Mesendoderm (in vitro differentiated cells): Measurements from ENCODE around the gene LIN28A.

Experiments
- DNase-seq: peaks from one replicate; pipeline ENCODE4 v3.0.0; 2013
- H2AK5ac ChIP-seq: 2 replicates; pipeline ENCODE4 v1.6.1; 2013; ENCODE audit warnings: low read length, inconsistent platforms
- H2BK120ac ChIP-seq: 2 replicates; pipeline ENCODE4 v1.6.1; 2013; ENCODE audit warnings: low read depth, mild to moderate bottlenecking, low read length, moderate library complexity, mixed read lengths
- H2BK15ac ChIP-seq: replicated peaks from 2 replicates; pipeline ENCODE4 v1.6.1; 2013; ENCODE audit warnings: low read depth, mild to moderate bottlenecking, moderate library complexity
- H2BK5ac ChIP-seq: 2 replicates; pipeline ENCODE4 v1.6.1; 2013; ENCODE audit warnings: low read length, inconsistent platforms
- H3K18ac ChIP-seq: 2 replicates; pipeline ENCODE4 v1.6.1; 2013; ENCODE audit warnings: mild to moderate bottlenecking, low read length, mixed read lengths
- H3K23ac ChIP-seq: one replicate; pipeline ENCODE4 v1.6.1; 2013; ENCODE audit warnings: low read length
- H3K27ac ChIP-seq: 2 replicates; pipeline ENCODE4 v1.5.1; 2013; ENCODE audit warnings: low read depth, mild to moderate bottlenecking, inconsistent platforms, low read length, moderate library complexity
- H3K27me3 ChIP-seq: 2 replicates; pipeline ENCODE4 v1.6.1; 2013; ENCODE audit warnings: low read length, control low read depth, mild to moderate bottlenecking, inconsistent platforms; ENCODE audit not compliant: insufficient read depth, poor library complexity
- H3K36me3 ChIP-seq: 2 replicates; pipeline ENCODE4 v1.6.1; 2013; ENCODE audit warnings: low read length, inconsistent platforms; ENCODE audit not compliant: control insufficient read depth, insufficient read depth
- H3K4ac ChIP-seq: one replicate; pipeline ENCODE4 v1.6.1; 2013; ENCODE audit warnings: low read depth, mild to moderate bottlenecking, low read length, moderate library complexity
- H3K4me1 ChIP-seq: 2 replicates; pipeline ENCODE4 v1.6.1; 2013; ENCODE audit warnings: low read depth, low read length, inconsistent platforms; ENCODE audit not compliant: control insufficient read depth
- H3K4me2 ChIP-seq: 2 replicates; pipeline ENCODE4 v1.6.1; 2013; ENCODE audit warnings: low read length
- H3K4me3 ChIP-seq: 2 replicates; pipeline ENCODE4 v1.5.1; 2013; ENCODE audit warnings: mild to moderate bottlenecking, low read length
- H3K56ac ChIP-seq: one replicate; pipeline ENCODE4 v1.6.1; 2013; ENCODE audit warnings: low read length
- H3K79me1 ChIP-seq: 2 replicates; pipeline ENCODE4 v1.6.1; 2013; ENCODE audit warnings: low read length, inconsistent platforms
- H3K79me2 ChIP-seq: 2 replicates; pipeline ENCODE4 v1.6.1; 2013; ENCODE audit warnings: mild to moderate bottlenecking, low read length; ENCODE audit not compliant: control insufficient read depth, insufficient read depth
- H3K9ac ChIP-seq: 2 replicates; pipeline ENCODE4 v1.6.1; 2013; ENCODE audit warnings: low read length, inconsistent platforms
- H4K5ac ChIP-seq: one replicate; pipeline ENCODE4 v1.6.1; 2013; ENCODE audit warnings: low read length
- H4K8ac ChIP-seq: one replicate; pipeline ENCODE4 v1.6.1; 2013; ENCODE audit warnings: low read depth, mild to moderate bottlenecking, control low read depth, low read length, moderate library complexity
- WGBS: extraction: QIAGEN DNeasy Blood & Tissue Kit; methylation state at CpG from one replicate; pipeline ENCODE4 v1.1.7; 2013; ENCODE audit warnings: low lambda C conversion rate, missing lambda C conversion rate; ENCODE audit not compliant: insufficient coverage; ENCODE audit errors: extremely low coverage; 5-methylcytosine and 5-hydroxymethylcytosine counted together

The LIN28A gene

DNA sequence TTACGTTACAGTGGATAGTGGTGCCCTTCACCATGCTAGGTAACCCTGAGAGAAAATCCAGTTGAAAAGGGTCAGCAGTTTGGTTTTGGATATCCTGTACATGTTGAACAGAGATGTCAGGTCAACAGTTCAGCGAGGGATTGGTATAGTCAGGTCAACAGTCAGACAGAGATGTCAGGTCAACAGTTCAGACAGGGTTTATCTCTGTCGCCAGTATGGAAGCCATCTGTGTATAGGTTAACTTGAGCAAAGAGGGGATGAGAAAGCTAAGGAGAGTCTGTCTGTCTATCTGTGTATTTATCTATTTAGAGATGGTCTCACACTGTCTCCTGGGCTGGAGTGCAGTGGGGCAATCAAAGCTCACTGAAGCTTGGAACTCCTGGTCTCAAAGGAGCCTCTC lies 39.3 kb downstream of the LIN28A start:
- Histone ChIP-seq H3K23ac (no peak overlapping the region), H3K18ac (no peak overlapping the region), H3K79me1 (no peaks in the 10 kb centered on the region), H2AK5ac (no peak overlapping the region), H3K9ac (no peak overlapping the region), H2BK5ac (no peak overlapping the region), H3K79me2 (no peaks in the 10 kb centered on the region), H3K27ac (no peak overlapping the region), H4K5ac (no peak overlapping the region), H3K4me1 (no peaks in the 10 kb centered on the region), H3K36me3 (peaks cover 4% of the 10 kb centered on the region), H3K4ac (no peak overlapping the region), H3K27me3 (no peaks in the 10 kb centered on the region), H4K8ac (no peak overlapping the region), H2BK15ac (no peak overlapping the region), H3K4me2 (no peak overlapping the region), H2BK120ac (no peak overlapping the region), H3K56ac (no peak overlapping the region), H3K4me3 (no peak overlapping the region)
- DNase-seq: no peak
- no CpG with 5 or more reads among the region's 3 CpGs for WGBS

DNA sequence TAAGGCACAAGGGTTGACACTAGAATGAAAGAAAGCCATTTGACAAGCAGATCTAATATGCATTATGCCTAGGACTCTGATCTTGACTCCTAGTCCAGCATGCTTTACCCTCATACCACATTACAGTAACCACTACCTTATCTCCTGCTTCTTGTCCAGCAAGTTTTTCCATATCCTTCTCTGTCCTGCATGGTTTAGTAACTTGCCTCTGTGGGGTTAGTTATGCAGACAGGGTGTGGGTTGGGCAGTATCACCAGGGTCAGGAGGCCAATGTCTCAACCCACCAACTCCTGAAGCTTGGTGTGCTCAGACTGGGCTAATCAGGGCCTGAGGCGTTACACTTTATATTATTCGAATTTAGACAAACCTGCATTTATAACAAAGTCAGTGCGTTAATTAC lies 40.3 kb downstream of the LIN28A start:
- no peak overlapping the region for H4K5ac ChIP-seq
- H4K8ac ChIP-seq: no peak overlapping the region
- WGBS: no CpG with 5 or more reads among the region's 3 CpGs
- no peak overlapping the region for H3K27ac ChIP-seq
- no peaks in the 10 kb centered on the region for H3K79me2 ChIP-seq
- no peak overlapping the region for H3K23ac ChIP-seq
- no peak for DNase-seq
- no peaks in the 10 kb centered on the region for H3K4me1 ChIP-seq
- no peak overlapping the region for H3K56ac ChIP-seq
- H3K27me3 ChIP-seq: no peaks in the 10 kb centered on the region
- no peak overlapping the region for H3K4me2 ChIP-seq
- H3K4me3 ChIP-seq: no peak overlapping the region
- H3K36me3 ChIP-seq: peaks cover 4% of the 10 kb centered on the region
- H3K18ac ChIP-seq: no peak overlapping the region
- H2BK15ac ChIP-seq: no peak overlapping the region
- H2AK5ac ChIP-seq: no peak overlapping the region
- no peak overlapping the region for H2BK120ac ChIP-seq
- H3K4ac ChIP-seq: no peak overlapping the region
- no peaks in the 10 kb centered on the region for H3K79me1 ChIP-seq
- no peak overlapping the region for H3K9ac ChIP-seq
- no peak overlapping the region for H2BK5ac ChIP-seq

DNA sequence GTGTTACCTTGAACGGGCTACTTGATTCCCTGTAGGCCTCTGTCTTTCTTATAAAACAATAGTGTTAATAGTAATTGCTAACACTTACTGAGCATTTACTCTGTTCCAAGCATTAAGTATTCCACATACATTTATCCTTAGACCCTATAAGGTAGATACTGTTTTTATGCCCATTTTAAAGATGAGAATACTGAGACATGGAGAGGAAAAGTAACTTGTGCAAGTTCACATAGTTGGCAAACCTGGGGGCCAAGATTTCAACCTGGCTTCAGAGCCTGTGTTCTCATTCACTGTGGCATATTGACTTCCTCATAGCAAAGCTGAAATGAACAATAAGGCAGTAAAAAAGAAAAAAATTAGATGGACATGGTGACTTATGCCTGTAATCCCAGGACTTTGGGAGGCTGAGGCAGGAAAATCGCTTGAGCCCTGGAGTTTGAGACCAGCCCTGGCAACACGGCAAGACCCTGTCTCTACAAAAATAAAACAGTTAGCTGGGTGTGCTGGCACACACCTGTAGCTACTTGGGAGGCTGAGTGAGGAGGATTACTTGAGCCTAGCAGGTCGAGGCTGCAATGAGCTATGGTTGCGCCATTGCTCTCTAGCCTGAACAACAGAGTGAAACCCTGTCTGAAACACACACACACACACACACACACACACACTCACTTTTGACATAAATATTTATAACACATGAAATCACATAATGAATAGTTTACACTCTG lies 42.0 kb downstream of the LIN28A start:
- H3K4me1 ChIP-seq: no peaks in the 10 kb centered on the region
- no peak overlapping the region for H3K18ac ChIP-seq
- H3K79me1 ChIP-seq: no peaks in the 10 kb centered on the region
- no peak overlapping the region for H4K5ac ChIP-seq
- H3K36me3 ChIP-seq: peaks cover under 1% of the 10 kb centered on the region
- H2BK15ac ChIP-seq: no peak overlapping the region
- no peak overlapping the region for H3K4ac ChIP-seq
- no peak overlapping the region for H2BK120ac ChIP-seq
- no peak for DNase-seq
- no peak overlapping the region for H3K27ac ChIP-seq
- no peak overlapping the region for H4K8ac ChIP-seq
- no peak overlapping the region for H3K4me3 ChIP-seq
- no CpG with 5 or more reads among the region's 5 CpGs for WGBS
- no peaks in the 10 kb centered on the region for H3K27me3 ChIP-seq
- no peak overlapping the region for H3K23ac ChIP-seq
- no peak overlapping the region for H2AK5ac ChIP-seq
- H3K9ac ChIP-seq: no peak overlapping the region
- H2BK5ac ChIP-seq: no peak overlapping the region
- no peaks in the 10 kb centered on the region for H3K79me2 ChIP-seq
- H3K4me2 ChIP-seq: no peak overlapping the region
- H3K56ac ChIP-seq: no peak overlapping the region

DNA sequence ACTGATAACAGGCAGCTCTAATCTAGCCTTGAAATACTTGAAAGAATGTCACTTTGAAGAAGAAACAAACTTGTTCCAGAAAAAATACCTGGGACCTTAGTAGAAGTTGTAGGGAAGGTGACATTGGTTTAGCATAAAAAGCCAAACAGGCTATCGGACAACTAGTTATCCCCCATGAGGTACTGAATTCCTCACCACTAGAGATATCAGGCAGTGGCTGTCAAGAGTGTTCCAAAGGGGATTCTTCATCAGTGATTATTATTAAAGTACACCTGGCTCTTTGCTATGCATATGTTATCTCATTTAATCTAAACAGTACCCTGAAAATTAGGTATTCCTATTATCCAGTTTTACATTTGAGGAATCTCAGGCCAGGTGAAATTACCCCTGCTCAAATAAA lies 48.5 kb downstream of the LIN28A start:
- no peak overlapping the region for H2BK120ac ChIP-seq
- H3K79me1 ChIP-seq: no peaks in the 10 kb centered on the region
- no peak overlapping the region for H3K4me2 ChIP-seq
- H3K4ac ChIP-seq: no peak overlapping the region
- H4K5ac ChIP-seq: no peak overlapping the region
- peaks cover 3% of the 10 kb centered on the region for H3K36me3 ChIP-seq
- no peak overlapping the region for H3K23ac ChIP-seq
- H3K27me3 ChIP-seq: no peaks in the 10 kb centered on the region
- H3K4me1 ChIP-seq: no peaks in the 10 kb centered on the region
- H3K9ac ChIP-seq: no peak overlapping the region
- no peak overlapping the region for H4K8ac ChIP-seq
- no peaks in the 10 kb centered on the region for H3K79me2 ChIP-seq
- no peak overlapping the region for H3K27ac ChIP-seq
- H3K18ac ChIP-seq: no peak overlapping the region
- H2BK15ac ChIP-seq: no peak overlapping the region
- no peak overlapping the region for H2BK5ac ChIP-seq
- no peak overlapping the region for H3K56ac ChIP-seq
- no CpG with 5 or more reads among the region's 1 CpG for WGBS
- no peak overlapping the region for H2AK5ac ChIP-seq
- DNase-seq: no peak
- no peak overlapping the region for H3K4me3 ChIP-seq

DNA sequence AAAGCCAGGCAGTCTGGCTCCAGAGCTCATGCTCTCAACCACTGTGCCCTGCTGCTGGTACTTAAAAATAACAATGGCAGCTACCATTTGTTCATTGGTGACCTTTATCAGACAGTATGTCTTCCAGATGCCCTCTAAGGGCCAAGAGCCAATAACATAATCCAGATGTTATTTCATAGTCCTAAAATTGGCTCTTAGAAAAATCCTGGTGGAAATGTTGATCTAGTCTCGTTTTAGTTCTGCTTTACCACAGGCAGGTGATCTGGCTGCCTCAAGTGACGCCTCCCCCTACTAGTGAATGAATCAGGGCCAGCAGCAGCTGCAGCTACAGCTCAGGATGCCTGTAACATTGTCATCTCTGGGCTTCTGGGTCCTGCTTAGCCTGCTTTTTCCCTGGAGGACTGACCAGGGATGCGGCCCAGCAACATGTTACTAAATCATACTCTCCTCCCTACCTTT lies 49.0 kb downstream of the LIN28A start:
- Histone ChIP-seq H3K27ac (no peak overlapping the region), H3K4me1 (no peaks in the 10 kb centered on the region), H3K4me3 (no peak overlapping the region), H3K18ac (no peak overlapping the region), H3K9ac (no peak overlapping the region), H3K23ac (no peak overlapping the region), H3K79me1 (no peaks in the 10 kb centered on the region), H3K56ac (no peak overlapping the region), H3K4me2 (no peak overlapping the region), H4K5ac (no peak overlapping the region), H3K36me3 (peaks cover 3% of the 10 kb centered on the region), H3K27me3 (no peaks in the 10 kb centered on the region), H3K4ac (no peak overlapping the region), H3K79me2 (no peaks in the 10 kb centered on the region), H2AK5ac (no peak overlapping the region), H2BK120ac (no peak overlapping the region), H2BK5ac (no peak overlapping the region), H4K8ac (no peak overlapping the region), H2BK15ac (no peak overlapping the region)
- WGBS: no CpG with 5 or more reads among the region's 3 CpGs
- DNase-seq: no peak

DNA sequence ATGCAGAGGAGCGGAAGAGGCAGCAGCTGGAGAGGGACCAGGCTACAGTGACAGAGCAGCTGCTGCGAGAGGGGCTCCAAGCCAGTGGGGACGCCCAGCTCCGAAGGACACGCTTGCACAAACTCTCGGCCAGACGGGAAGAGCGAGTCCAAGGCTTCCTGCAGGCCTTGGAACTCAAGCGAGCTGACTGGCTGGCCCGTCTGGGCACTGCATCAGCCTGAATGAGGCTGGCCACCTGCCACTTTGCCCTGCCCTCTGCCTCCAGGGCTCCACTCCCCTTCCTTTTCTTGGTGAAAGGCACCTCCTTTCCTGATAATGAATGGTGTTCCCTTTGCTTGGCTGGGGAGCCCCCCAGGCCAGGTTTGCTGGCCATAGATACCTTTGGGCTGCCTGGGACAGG lies 58.3 kb downstream of the LIN28A start:
- no peaks in the 10 kb centered on the region for H3K27me3 ChIP-seq
- H3K79me2 ChIP-seq: peaks cover 9% of the 10 kb centered on the region
- no peak overlapping the region for H3K18ac ChIP-seq
- H2BK5ac ChIP-seq: no peak overlapping the region
- no peak overlapping the region for H3K56ac ChIP-seq
- H3K79me1 ChIP-seq: peaks cover 3% of the 10 kb centered on the region
- H3K4me1 ChIP-seq: peaks cover 8% of the 10 kb centered on the region
- H3K4me2 ChIP-seq: no peak overlapping the region
- no peak overlapping the region for H3K9ac ChIP-seq
- no peak overlapping the region for H4K5ac ChIP-seq
- H3K36me3 ChIP-seq: peaks cover 6% of the 10 kb centered on the region
- no CpG with 5 or more reads among the region's 10 CpGs for WGBS
- no peak overlapping the region for H3K23ac ChIP-seq
- H2BK15ac ChIP-seq: no peak overlapping the region
- H3K27ac ChIP-seq: no peak overlapping the region
- no peak overlapping the region for H2BK120ac ChIP-seq
- no peak overlapping the region for H3K4ac ChIP-seq
- no peak overlapping the region for H4K8ac ChIP-seq
- no peak overlapping the region for H2AK5ac ChIP-seq
- H3K4me3 ChIP-seq: no peak overlapping the region
- no peak for DNase-seq
